HT1080 (cell line): ENCODE measurements around the gene ACD. TPM values are rescaled to one million over a fixed set of nuclear protein-coding genes. Genes with fewer than 3 reads are reported as not detected.
"Not testable (repeated sequence)": the region's sequence is repeated elsewhere in the genome, so short reads cannot be mapped to it uniquely, and the experiment has no call there.

Experiments
- DNase-seq: peaks from one replicate; pipeline ENCODE4 v3.0.0-alpha.2; 2015; ENCODE audit warnings: low read depth
- polyA plus RNA-seq, 2 experiments: library from polyadenylated mRNA; depleted of rRNA; stranded (reverse); fragments of >200 nt; gene quantifications; 2 replicates each; pipeline ENCODE4 v1.2.3, GENCODE V29; 2015
- total RNA-seq: library from RNA; depleted of rRNA; stranded (reverse); fragments of >200 nt; shearing (Covaris generic); gene quantifications from 2 replicates; pipeline ENCODE4 v1.2.3, GENCODE V29; 2014; rRNA removed

ACD gene
- total RNA-seq, result 39.8 and 47.9 TPM in 2 replicates
- polyA plus RNA-seq (2015; cell fraction: cytosol; rRNA removed), result 42.8 and 45.5 TPM in 2 replicates
- 56.2 and 75.2 TPM in 2 replicates for polyA plus RNA-seq (2015; cell fraction: nucleus; rRNA removed)

DNA sequence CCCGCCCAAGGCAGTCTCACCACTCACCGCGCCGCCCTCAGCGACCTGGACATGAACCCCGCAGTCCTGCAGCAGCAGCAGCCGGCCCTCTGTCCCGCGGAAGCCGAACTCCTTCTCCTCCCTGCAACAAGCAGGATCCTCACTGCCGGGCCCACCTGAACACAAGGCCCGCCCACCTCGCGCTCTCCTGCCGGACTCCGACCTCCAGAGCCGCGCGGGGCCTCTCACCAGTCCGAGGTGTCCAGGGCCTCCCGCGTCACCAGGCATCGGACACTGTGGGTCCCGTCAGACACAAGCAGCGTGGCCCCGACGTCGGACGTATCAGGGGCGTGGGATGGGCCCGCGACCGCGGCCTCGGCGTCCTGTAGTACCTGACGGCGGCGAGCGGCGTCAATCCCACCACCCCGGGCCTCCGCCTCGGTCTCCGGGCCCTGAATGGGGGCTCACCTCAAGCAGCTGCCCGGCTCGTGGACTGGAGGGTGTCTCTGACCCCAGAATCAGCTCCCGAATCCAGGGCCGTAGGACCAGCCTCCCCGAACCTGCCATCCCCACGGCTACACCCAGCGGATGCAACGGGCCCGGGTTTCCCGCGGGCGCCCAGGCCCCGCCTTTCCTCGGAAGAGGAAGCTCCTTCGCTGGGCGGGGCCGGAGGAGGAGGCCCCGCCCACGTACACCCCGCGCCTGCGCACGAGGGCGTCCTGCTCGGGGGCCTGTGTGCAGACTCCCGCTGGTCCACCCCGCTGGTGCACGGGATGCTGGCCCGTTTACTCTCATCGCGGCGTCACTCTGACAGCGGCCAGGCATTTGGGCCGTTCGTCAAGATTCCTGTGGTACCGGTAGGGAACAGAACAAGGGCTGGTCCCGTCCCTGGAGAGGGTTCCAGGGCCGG lies at the start of gene ACD:
TSS of gene ACD (minus strand) at position 586 of the 889 bp plus-strand sequence. CDS start at position 546, 40 bp downstream.
- peak; percentile 85 for DNase-seq

DNA sequence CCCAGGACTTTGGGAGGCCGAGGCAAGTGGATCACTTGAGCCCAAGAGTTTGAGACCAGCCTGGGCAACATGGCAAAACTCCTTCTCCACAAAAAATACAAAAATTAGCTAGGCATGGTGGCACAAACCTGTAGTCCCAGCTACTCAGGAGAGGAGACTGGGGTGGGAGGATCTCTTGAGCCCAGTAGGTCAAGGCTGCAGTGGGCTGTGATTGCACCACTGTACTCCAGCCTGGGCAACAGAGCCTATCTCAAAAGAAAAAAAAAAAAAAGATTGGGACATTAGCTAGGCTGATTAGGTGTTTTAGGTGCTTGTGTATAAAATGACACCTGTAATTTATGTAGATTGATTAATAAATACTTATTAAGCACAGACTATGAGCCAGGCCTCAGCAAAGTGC lies 49.0 kb upstream of the ACD start:
- no peak for DNase-seq

GRCh38 chr16:67708368-67708771 lies 48.3 kb upstream of the ACD start:
- DNase-seq, result peak; percentile 7

DNA sequence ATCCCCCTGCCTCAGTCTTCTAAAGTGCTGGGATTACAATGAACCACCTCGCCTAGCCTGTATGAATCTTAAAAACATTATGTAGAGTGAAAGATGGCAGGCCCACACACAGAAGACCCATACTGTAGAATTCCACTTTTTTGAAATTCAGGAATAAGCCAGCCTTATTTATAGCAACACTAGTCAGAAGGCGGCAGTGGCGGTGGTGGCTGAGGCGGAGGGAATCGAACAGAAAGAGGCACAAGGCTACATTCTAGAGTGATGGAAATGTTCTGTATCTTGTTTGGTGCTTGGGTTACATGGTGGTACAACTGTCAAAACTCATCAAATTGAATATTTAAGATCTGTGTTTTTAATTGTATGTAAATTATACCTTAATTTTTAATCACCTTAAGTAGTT lies 47.7 kb upstream of the ACD start:
- no peak for DNase-seq

DNA sequence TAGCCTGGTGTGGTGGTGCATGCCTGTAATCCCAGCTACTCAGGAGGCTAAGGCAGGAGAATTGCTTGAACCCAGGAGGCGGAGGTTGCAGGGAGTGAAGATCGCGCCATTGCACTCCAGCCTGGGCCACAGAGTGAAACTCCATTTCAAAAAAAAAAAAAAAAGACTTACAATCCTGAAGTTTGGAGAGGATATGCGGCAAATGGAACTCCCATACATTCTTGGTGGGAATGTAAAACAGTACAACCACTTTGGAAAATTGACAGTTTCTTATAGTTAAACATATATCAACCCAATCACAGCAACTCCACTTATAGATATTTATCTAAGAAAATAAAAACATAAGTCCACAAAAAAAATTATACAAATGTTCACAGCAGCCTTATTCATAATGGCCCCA lies 47.1 kb upstream of the ACD start:
- no peak for DNase-seq

GRCh38 chr16:67704110-67704509 lies 44.0 kb upstream of the ACD start:
- no peak for DNase-seq

- no peak for DNase-seq
These were observed 43.6 kb upstream of the ACD start for GRCh38 chr16:67703626-67704025.

DNA sequence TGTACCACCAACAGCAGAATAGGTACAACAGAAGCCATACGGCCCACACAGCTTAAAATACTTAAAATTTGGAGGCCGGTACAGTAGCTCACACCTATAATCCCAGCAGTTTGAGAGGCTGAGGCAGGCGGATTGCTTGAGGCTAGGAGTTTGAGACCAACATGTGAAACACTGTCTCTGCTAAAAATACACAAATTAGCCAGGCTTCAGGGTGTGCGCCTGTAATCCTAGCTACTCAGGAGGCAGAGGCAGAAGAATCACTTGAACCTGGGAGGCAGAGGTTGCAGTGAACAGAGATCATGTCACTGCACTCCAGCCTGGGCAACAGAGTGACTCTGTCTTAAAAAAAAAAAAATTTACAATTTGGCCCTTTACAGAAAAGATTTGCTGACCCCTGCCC lies 42.1 kb upstream of the ACD start:
- DNase-seq, result no peak

DNA sequence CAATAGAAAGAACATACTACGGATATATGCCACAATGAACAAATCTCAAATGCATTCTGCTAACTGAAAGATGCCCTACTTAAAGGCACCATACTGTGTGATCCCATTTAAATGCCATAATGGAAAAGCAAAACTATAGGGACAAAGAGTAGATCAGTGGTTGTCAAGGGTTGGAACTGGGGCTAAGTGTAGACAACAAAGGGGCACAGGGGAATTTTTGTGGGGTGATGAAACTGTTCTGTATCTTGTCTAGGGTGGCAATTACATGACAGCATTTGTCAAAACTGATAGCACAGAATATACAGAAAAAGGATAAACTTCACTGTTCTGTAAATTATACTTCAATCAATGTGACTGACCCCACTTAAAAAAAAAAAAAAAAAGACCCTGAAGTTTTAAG lies 41.4 kb upstream of the ACD start:
- no peak for DNase-seq

DNA sequence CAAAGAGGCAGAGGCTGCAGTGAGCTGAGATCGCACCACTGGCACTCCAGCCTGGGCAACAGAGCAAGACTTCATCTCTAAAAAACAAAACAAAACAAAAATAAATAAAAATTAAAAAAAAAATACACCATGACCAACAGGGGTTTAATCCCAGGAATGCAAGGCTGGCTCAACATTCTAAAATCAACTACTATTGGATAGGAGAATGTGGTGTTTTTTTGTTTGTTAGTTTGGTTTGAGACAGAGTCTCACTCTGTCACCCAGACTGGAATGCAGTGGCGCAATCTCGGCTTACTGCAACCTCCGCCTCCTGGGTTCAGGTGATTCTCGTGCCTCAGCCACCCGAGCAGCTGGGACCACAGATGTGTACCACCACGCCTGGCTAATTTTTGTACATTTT lies 39.2 kb upstream of the ACD start:
- no peak for DNase-seq

- no peak for DNase-seq
These were observed 37.5 kb upstream of the ACD start for GRCh38 chr16:67697422-67698185.

GRCh38 chr16:67694611-67695010 lies 34.6 kb upstream of the ACD start:
- no peak for DNase-seq

GRCh38 chr16:67693517-67694285 lies 33.6 kb upstream of the ACD start:
- not testable (repeated sequence) for DNase-seq

GRCh38 chr16:67685388-67686112 lies 25.5 kb upstream of the ACD start:
- DNase-seq, result no peak

- DNase-seq, result no peak
These were observed 23.7 kb upstream of the ACD start for GRCh38 chr16:67683767-67684166.

GRCh38 chr16:67679935-67680897 lies 20.2 kb upstream of the ACD start:
- no peak for DNase-seq

GRCh38 chr16:67678354-67679023 lies 18.4 kb upstream of the ACD start:
- DNase-seq, result no peak

DNA sequence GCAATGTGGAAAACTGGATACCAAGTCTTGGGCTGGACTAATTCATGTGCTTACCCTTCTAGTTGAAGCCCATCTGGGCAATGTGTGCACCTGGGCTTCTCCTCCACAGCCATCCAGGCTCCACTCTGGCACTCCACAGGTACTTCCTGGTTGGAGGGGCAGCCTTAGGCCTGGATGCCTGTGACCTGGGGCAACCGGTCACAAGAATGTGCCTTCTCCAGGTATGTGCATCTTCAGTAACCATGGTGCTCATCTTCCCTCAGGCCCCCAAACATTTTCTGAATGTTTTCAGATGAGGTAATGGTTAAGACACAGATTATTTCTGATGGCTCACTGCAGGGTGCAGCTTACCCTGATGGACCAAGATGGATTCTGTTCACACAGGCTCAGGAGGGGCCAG lies 17.7 kb upstream of the ACD start:
- no peak for DNase-seq

GRCh38 chr16:67676939-67677338 lies 16.9 kb upstream of the ACD start:
- DNase-seq, result no peak
